Measurements from ENCODE around the gene TPH2.

Gene TPH2

GRCh38 chr12:71969330-71969729 lies 30.7 kb downstream of the TPH2 start:
- TF ChIP-seq CTCF (IDR thresholded peaks at IDR 0.05; ENCODE audit: borderline replicate concordance, control extremely low read depth, extremely low read depth, insufficient read depth, missing control alignments): no peak
- DNase-seq (ENCODE audit: low spot score): no peak
- in situ Hi-C loops (cut with MboI; ENCODE audit: low sequenced_read_pairs, unreplicated experiment): no loop called here

- no peak for TF ChIP-seq CTCF (IDR thresholded peaks at IDR 0.05; ENCODE audit: borderline replicate concordance, control extremely low read depth, extremely low read depth, insufficient read depth, missing control alignments)
- no peak for DNase-seq (ENCODE audit: low spot score)
- in situ Hi-C loops (cut with MboI; ENCODE audit: low sequenced_read_pairs, unreplicated experiment): no loop called here
Observed at GRCh38 chr12:71970031-71970430, 31.4 kb downstream of the TPH2 start.

GRCh38 chr12:71972441-71973074 lies 33.9 kb downstream of the TPH2 start:
- in situ Hi-C loops (cut with MboI; ENCODE audit: low sequenced_read_pairs, unreplicated experiment): no loop called here
- DNase-seq (ENCODE audit: low spot score): no peak
- TF ChIP-seq CTCF (IDR thresholded peaks at IDR 0.05; ENCODE audit: borderline replicate concordance, control extremely low read depth, extremely low read depth, insufficient read depth, missing control alignments): no peak

GRCh38 chr12:71973687-71974086 lies 35.0 kb downstream of the TPH2 start:
- TF ChIP-seq CTCF (IDR thresholded peaks at IDR 0.05; ENCODE audit: borderline replicate concordance, control extremely low read depth, extremely low read depth, insufficient read depth, missing control alignments): no peak
- in situ Hi-C loops (cut with MboI; ENCODE audit: low sequenced_read_pairs, unreplicated experiment): no loop called here
- no peak for DNase-seq (ENCODE audit: low spot score)

GRCh38 chr12:71980538-71980937 lies 41.9 kb downstream of the TPH2 start:
- in situ Hi-C loops (cut with MboI; ENCODE audit: low sequenced_read_pairs, unreplicated experiment): no loop called here
- no peak for DNase-seq (ENCODE audit: low spot score)
- no peak for TF ChIP-seq CTCF (IDR thresholded peaks at IDR 0.05; ENCODE audit: borderline replicate concordance, control extremely low read depth, extremely low read depth, insufficient read depth, missing control alignments)

- no peak for TF ChIP-seq CTCF (IDR thresholded peaks at IDR 0.05; ENCODE audit: borderline replicate concordance, control extremely low read depth, extremely low read depth, insufficient read depth, missing control alignments)
- in situ Hi-C loops (cut with MboI; ENCODE audit: low sequenced_read_pairs, unreplicated experiment): no loop called here
- no peak for DNase-seq (ENCODE audit: low spot score)
Observed at GRCh38 chr12:71981149-71981548, 42.5 kb downstream of the TPH2 start.
